Thoracic aorta (tissue), 2 donors: ENCODE data around the gene ELOVL5. TPM values are rescaled to one million over a fixed set of nuclear protein-coding genes. Genes with fewer than 3 reads are reported as not detected.

Source experiments
- ATAC-seq: fragments of 150-250 bp; one replicate; pipeline ENCODE4 v1.8.0; 2017; ENCODE audit warnings: low read depth; ENCODE audit not compliant: insufficient number of reproducible peaks, low FRiP score
- DNase-seq: peaks from one replicate; pipeline ENCODE4 v3.0.0-alpha.2; 2020; ENCODE audit warnings: low spot score
- H3K27ac ChIP-seq, 2 donors: fragments of 200-600 bp; sonication (generic); 1 replicate in 1 of 2; 2 replicates in 1 of 2; pipeline ENCODE4 v1.5.1; 2016; ENCODE audit warnings: mild to moderate bottlenecking in 2 of 2, moderate library complexity in 2 of 2
- H3K27me3 ChIP-seq: fragments of 200-600 bp; sonication (generic); replicated peaks from 2 replicates; pipeline ENCODE4 v1.6.0; 2016; ENCODE audit warnings: mild to moderate bottlenecking; ENCODE audit not compliant: insufficient read depth
- H3K36me3 ChIP-seq: fragments of 200-600 bp; sonication (generic); one replicate; pipeline ENCODE4 v1.5.1; 2016
- H3K4me1 ChIP-seq, 2 donors: fragments of 200-600 bp; sonication (generic); 1 replicate in 1 of 2; 2 replicates in 1 of 2; pipeline versions ENCODE4 v1.5.1 to v1.6.0; 2016; ENCODE audit warnings: low read depth in 2 of 2, mild to moderate bottlenecking in 1 of 2; ENCODE audit not compliant: control insufficient read depth in 1 of 2
- H3K4me3 ChIP-seq: fragments of 200-600 bp; sonication (generic); 2 replicates; pipeline ENCODE4 v1.5.1; 2016; ENCODE audit warnings: mild to moderate bottlenecking
- H3K9me3 ChIP-seq: fragments of 200-600 bp; sonication (generic); 2 replicates; pipeline ENCODE4 v1.5.1; 2016
- CTCF ChIP-seq: fragments of 200-600 bp; sonication (generic); IDR thresholded peaks from one replicate; pipeline ENCODE4 v1.5.1; 2019; ENCODE audit warnings: antibody characterized with exemption
- total RNA-seq, 2 donors: library from RNA; depleted of rRNA; stranded (reverse); fragments of >200 nt; gene quantifications; one replicate each; pipeline versions ENCODE4 v1.1.0 to v1.2.3, GENCODE V29; 2016

ELOVL5 gene
- total RNA-seq, 2 donors from 2014 or later = 61.1 to 86.8 TPM

- H3K27ac ChIP-seq = no peak overlapping the region
- no peaks in the 10 kb centered on the region for H3K27me3 ChIP-seq
- DNase-seq (no peak), ATAC-seq (no peak)
- no peak overlapping the region for H3K4me3 ChIP-seq
- H3K4me1 ChIP-seq = peaks cover 4 to 38% of the 10 kb centered on the region in 2 donors
- no peak for TF ChIP-seq CTCF
- no peaks in the 10 kb centered on the region for H3K9me3 ChIP-seq
- no peaks in the 10 kb centered on the region for H3K36me3 ChIP-seq
Measured at GRCh38 chr6:53343092-53343491, 5.7 kb downstream of the ELOVL5 start.

GRCh38 chr6:53342217-53342616, 6.5 kb downstream of the ELOVL5 start:
- no peak overlapping the region for H3K27ac ChIP-seq
- no peaks in the 10 kb centered on the region for H3K36me3 ChIP-seq
- peaks cover 4 to 42% of the 10 kb centered on the region in 2 donors for H3K4me1 ChIP-seq
- DNase-seq (no peak), ATAC-seq (no peak)
- H3K4me3 ChIP-seq = no peak overlapping the region
- no peak for TF ChIP-seq CTCF
- no peaks in the 10 kb centered on the region for H3K27me3 ChIP-seq
- no peaks in the 10 kb centered on the region for H3K9me3 ChIP-seq

GRCh38 chr6:53340536-53340935, 8.2 kb downstream of the ELOVL5 start:
- no peak for TF ChIP-seq CTCF
- DNase-seq = no peak
- H3K4me1 ChIP-seq = peaks cover 3 to 45% of the 10 kb centered on the region in 2 donors

GRCh38 chr6:53339424-53339823, 9.3 kb downstream of the ELOVL5 start:
- Histone ChIP-seq H3K4me3 (no peak overlapping the region), H3K27me3 (no peaks in the 10 kb centered on the region), H3K36me3 (no peaks in the 10 kb centered on the region), H3K9me3 (no peaks in the 10 kb centered on the region), H3K27ac (no peak overlapping the region), H3K4me1 (peaks cover 3 to 40% of the 10 kb centered on the region in 2 donors)
- no peak for TF ChIP-seq CTCF
- ATAC-seq = no peak
- no peak for DNase-seq

More at GRCh38 chr6:53340536-53340935, 8.2 kb downstream of the ELOVL5 start:
- Histone ChIP-seq H3K4me3 (no peak overlapping the region), H3K36me3 (no peaks in the 10 kb centered on the region), H3K27ac (no peak overlapping the region), H3K27me3 (no peaks in the 10 kb centered on the region), H3K9me3 (no peaks in the 10 kb centered on the region)
- no peak for ATAC-seq

- no peak overlapping the region for H3K4me3 ChIP-seq
- H3K36me3 ChIP-seq = no peaks in the 10 kb centered on the region
- peaks cover 3 to 34% of the 10 kb centered on the region in 2 donors for H3K4me1 ChIP-seq
- no peak for DNase-seq
- no peak for TF ChIP-seq CTCF
- H3K27ac ChIP-seq = no peak overlapping the region
- H3K9me3 ChIP-seq = no peaks in the 10 kb centered on the region
- no peak for ATAC-seq
- no peaks in the 10 kb centered on the region for H3K27me3 ChIP-seq
Measured at GRCh38 chr6:53338304-53338703, 10.4 kb downstream of the ELOVL5 start.
